GM23338 (cell line): ENCODE measurements around the gene FPGS. TPM values are rescaled to one million over a fixed set of nuclear protein-coding genes. Genes with fewer than 3 reads are reported as not detected.

Experiments
- ATAC-seq: fragments of 200-7000 bp; cut with Tn5 transposase; 3 replicates; pipeline ENCODE4 v1.9.1; 2020
- DNase-seq: peaks from one replicate; pipeline ENCODE4 v3.0.0-alpha.2; 2015; ENCODE audit warnings: low spot score
- H2AFZ ChIP-seq: fragments of 200-600 bp; sonication (generic); 2 replicates; pipeline ENCODE4 v1.8.0; 2016; ENCODE audit warnings: antibody characterized with exemption, mild to moderate bottlenecking, moderate library complexity
- H3F3A ChIP-seq: fragments of 200-600 bp; sonication (generic); replicated peaks from 2 replicates; pipeline ENCODE4 v1.8.0; 2017; ENCODE audit warnings: antibody characterized with exemption, mixed run types, low read depth
- H3K27ac ChIP-seq: fragments of 200-600 bp; sonication (generic); 2 replicates; pipeline ENCODE4 v1.6.1; 2016; ENCODE audit warnings: low read depth
- H3K27me3 ChIP-seq: fragments of 200-600 bp; sonication (generic); 2 replicates; pipeline ENCODE4 v1.8.0; 2016; ENCODE audit warnings: mild to moderate bottlenecking, mixed run types, moderate library complexity; ENCODE audit not compliant: insufficient read depth
- H3K36me3 ChIP-seq: fragments of 200-600 bp; sonication (generic); 2 replicates; pipeline ENCODE4 v1.8.0; 2016; ENCODE audit warnings: mild to moderate bottlenecking; ENCODE audit not compliant: insufficient read depth
- H3K4me1 ChIP-seq: fragments of 200-600 bp; sonication (generic); 2 replicates; pipeline ENCODE4 v1.8.0; 2016; ENCODE audit warnings: mild to moderate bottlenecking, moderate library complexity; ENCODE audit not compliant: insufficient read depth
- H3K4me2 ChIP-seq: fragments of 200-600 bp; sonication (generic); 2 replicates; pipeline ENCODE4 v1.7.1; 2017; ENCODE audit warnings: mixed run types
- H3K4me3 ChIP-seq: fragments of 200-600 bp; sonication (generic); 2 replicates; pipeline ENCODE4 v1.6.1; 2016; ENCODE audit warnings: mixed run types
- H3K79me2 ChIP-seq: fragments of 200-600 bp; sonication (generic); replicated peaks from 2 replicates; pipeline ENCODE4 v1.8.0; 2017; ENCODE audit warnings: mild to moderate bottlenecking; ENCODE audit not compliant: insufficient read depth
- H3K9me2 ChIP-seq: fragments of 200-600 bp; sonication (generic); 2 replicates; pipeline ENCODE4 v1.8.0; 2017; ENCODE audit not compliant: insufficient read depth
- H4K20me1 ChIP-seq: fragments of 200-600 bp; sonication (generic); replicated peaks from 2 replicates; pipeline ENCODE4 v1.8.0; 2017; ENCODE audit warnings: mild to moderate bottlenecking; ENCODE audit not compliant: insufficient read depth
- H3K27ac Mint-ChIP-seq: 2 replicates; pipeline ENCODE4 v1.8.0; 2020; ENCODE audit warnings: inconsistent platforms, mild to moderate bottlenecking, moderate library complexity, mixed read lengths
- H3K27me3 Mint-ChIP-seq: 3 replicates; pipeline ENCODE4 v1.8.0; 2022; ENCODE audit warnings: low read depth, mild to moderate bottlenecking, moderate library complexity, mixed read lengths, inconsistent platforms; ENCODE audit not compliant: insufficient read depth, poor library complexity
- H3K36me3 Mint-ChIP-seq: 3 replicates; pipeline ENCODE4 v1.8.0; 2021; ENCODE audit warnings: low read depth, mild to moderate bottlenecking, inconsistent platforms, moderate library complexity, mixed read lengths
- H3K4me1 Mint-ChIP-seq: 3 replicates; pipeline ENCODE4 v1.8.0; 2020; ENCODE audit warnings: mild to moderate bottlenecking, inconsistent platforms, mixed read lengths
- H3K4me3 Mint-ChIP-seq: 3 replicates; pipeline ENCODE4 v1.8.0; 2021; ENCODE audit warnings: moderate library complexity, mild to moderate bottlenecking, inconsistent platforms, mixed read lengths
- H3K9me3 Mint-ChIP-seq: 3 replicates; pipeline ENCODE4 v1.8.0; 2020; ENCODE audit warnings: moderate library complexity, mild to moderate bottlenecking, inconsistent platforms, mixed read lengths
- CREB1 ChIP-seq: fragments of 250-450 bp; sonication (Bioruptor Pico); IDR thresholded peaks from 2 replicates; pipeline ENCODE4 v1.5.0; 2020; ENCODE audit warnings: low read depth, mild to moderate bottlenecking, moderate library complexity
- CTCF ChIP-seq, 2 experiments: fragments of 200-600 bp in 1 of 2; sonication (generic) in 1 of 2; conservative IDR thresholded peaks; 2 replicates each; pipeline versions ENCODE4 v1.5.1 to v1.6.1; 2016 to 2017; ENCODE audit warnings: antibody characterized with exemption in 2 of 2, low read depth in 2 of 2, mild to moderate bottlenecking in 2 of 2, moderate library complexity in 1 of 2
- EZH2 ChIP-seq: fragments of 200-600 bp; sonication (generic); IDR thresholded peaks from one replicate; pipeline ENCODE4 v1.8.0; 2017; ENCODE audit warnings: antibody characterized with exemption, mild to moderate bottlenecking, low read depth; ENCODE audit not compliant: unreplicated experiment
- EZH2phosphoT487 ChIP-seq: fragments of 200-600 bp; sonication (generic); IDR thresholded peaks from one replicate; pipeline ENCODE4 v1.8.1; 2018; ENCODE audit warnings: antibody characterized with exemption; ENCODE audit not compliant: unreplicated experiment
- JUNB ChIP-seq: IDR thresholded peaks from one replicate; pipeline ENCODE4 v1.6.1; 2016; ENCODE audit warnings: antibody characterized with exemption; ENCODE audit not compliant: unreplicated experiment
- POLR2AphosphoS5 ChIP-seq: IDR thresholded peaks from 2 replicates; pipeline ENCODE4 v1.6.1; 2016; ENCODE audit warnings: antibody characterized with exemption, low read depth
- REST ChIP-seq: IDR thresholded peaks from one replicate; pipeline ENCODE4 v1.6.1; 2018; ENCODE audit warnings: antibody characterized with exemption; ENCODE audit not compliant: unreplicated experiment
- STAT1 ChIP-seq: IDR thresholded peaks from one replicate; pipeline ENCODE4 v1.6.1; 2016; ENCODE audit warnings: antibody characterized with exemption; ENCODE audit not compliant: unreplicated experiment
- ZNF331 ChIP-seq: fragments of 250-450 bp; sonication (Bioruptor Pico); IDR thresholded peaks from 2 replicates; pipeline ENCODE4 v1.5.0; 2020; ENCODE audit warnings: low read depth, mild to moderate bottlenecking, moderate library complexity
- polyA plus RNA-seq: library from polyadenylated mRNA; unstranded; fragments of >200 nt; fragmentation: Nextera tagmentation; extraction: Ambion mirVana; gene quantifications from 2 replicates; pipeline ENCODE4 v1.2.1, GENCODE V29; 2016
- total RNA-seq: library from RNA; depleted of rRNA; stranded (reverse); fragments of >200 nt; shearing (Covaris generic); gene quantifications from 2 replicates; pipeline ENCODE4 v1.2.3, GENCODE V29; 2014
- TF ChIP-seq, protein P1 (sequence below): fragments of 250-450 bp; sonication (Bioruptor Pico); IDR thresholded peaks from 2 replicates; pipeline ENCODE4 v1.5.0; 2020; ENCODE audit warnings: mild to moderate bottlenecking, moderate library complexity
- TF ChIP-seq, protein P2 (sequence below): IDR thresholded peaks from 2 replicates; pipeline ENCODE4 v1.6.1; 2016; ENCODE audit warnings: antibody characterized with exemption

The FPGS gene
- total and polyA plus RNA-seq, 2 experiments from 2014 or later = 40.7 to 87.2 TPM

GRCh38 chr9:127781806-127782205 is 20.9 kb upstream of the FPGS start (continued):
- TF ChIP-seq POLR2AphosphoS5 (no peak), EZH2phosphoT487 (no peak), ZNF331 (CRISPR knock-in tag) (no peak), EZH2 (no peak), JUNB (no peak)
- TF ChIP-seq, protein P1, sequence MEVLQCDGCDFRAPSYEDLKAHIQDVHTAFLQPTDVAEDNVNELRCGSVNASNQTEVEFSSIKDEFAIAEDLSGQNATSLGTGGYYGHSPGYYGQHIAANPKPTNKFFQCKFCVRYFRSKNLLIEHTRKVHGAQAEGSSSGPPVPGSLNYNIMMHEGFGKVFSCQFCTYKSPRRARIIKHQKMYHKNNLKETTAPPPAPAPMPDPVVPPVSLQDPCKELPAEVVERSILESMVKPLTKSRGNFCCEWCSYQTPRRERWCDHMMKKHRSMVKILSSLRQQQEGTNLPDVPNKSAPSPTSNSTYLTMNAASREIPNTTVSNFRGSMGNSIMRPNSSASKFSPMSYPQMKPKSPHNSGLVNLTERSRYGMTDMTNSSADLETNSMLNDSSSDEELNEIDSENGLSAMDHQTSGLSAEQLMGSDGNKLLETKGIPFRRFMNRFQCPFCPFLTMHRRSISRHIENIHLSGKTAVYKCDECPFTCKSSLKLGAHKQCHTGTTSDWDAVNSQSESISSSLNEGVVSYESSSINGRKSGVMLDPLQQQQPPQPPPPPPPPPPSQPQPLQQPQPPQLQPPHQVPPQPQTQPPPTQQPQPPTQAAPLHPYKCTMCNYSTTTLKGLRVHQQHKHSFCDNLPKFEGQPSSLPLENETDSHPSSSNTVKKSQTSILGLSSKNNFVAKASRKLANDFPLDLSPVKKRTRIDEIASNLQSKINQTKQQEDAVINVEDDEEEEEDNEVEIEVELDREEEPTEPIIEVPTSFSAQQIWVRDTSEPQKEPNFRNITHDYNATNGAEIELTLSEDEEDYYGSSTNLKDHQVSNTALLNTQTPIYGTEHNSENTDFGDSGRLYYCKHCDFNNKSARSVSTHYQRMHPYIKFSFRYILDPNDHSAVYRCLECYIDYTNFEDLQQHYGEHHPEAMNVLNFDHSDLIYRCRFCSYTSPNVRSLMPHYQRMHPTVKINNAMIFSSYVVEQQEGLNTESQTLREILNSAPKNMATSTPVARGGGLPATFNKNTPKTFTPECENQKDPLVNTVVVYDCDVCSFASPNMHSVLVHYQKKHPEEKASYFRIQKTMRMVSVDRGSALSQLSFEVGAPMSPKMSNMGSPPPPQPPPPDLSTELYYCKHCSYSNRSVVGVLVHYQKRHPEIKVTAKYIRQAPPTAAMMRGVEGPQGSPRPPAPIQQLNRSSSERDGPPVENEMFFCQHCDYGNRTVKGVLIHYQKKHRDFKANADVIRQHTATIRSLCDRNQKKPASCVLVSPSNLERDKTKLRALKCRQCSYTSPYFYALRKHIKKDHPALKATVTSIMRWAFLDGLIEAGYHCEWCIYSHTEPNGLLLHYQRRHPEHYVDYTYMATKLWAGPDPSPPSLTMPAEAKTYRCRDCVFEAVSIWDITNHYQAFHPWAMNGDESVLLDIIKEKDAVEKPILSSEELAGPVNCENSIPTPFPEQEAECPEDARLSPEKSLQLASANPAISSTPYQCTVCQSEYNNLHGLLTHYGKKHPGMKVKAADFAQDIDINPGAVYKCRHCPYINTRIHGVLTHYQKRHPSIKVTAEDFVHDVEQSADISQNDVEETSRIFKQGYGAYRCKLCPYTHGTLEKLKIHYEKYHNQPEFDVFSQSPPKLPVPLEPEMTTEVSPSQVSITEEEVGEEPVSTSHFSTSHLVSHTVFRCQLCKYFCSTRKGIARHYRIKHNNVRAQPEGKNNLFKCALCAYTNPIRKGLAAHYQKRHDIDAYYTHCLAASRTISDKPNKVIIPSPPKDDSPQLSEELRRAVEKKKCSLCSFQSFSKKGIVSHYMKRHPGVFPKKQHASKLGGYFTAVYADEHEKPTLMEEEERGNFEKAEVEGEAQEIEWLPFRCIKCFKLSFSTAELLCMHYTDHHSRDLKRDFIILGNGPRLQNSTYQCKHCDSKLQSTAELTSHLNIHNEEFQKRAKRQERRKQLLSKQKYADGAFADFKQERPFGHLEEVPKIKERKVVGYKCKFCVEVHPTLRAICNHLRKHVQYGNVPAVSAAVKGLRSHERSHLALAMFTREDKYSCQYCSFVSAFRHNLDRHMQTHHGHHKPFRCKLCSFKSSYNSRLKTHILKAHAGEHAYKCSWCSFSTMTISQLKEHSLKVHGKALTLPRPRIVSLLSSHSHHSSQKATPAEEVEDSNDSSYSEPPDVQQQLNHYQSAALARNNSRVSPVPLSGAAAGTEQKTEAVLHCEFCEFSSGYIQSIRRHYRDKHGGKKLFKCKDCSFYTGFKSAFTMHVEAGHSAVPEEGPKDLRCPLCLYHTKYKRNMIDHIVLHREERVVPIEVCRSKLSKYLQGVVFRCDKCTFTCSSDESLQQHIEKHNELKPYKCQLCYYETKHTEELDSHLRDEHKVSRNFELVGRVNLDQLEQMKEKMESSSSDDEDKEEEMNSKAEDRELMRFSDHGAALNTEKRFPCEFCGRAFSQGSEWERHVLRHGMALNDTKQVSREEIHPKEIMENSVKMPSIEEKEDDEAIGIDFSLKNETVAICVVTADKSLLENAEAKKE (CRISPR knock-in tag) = no peak

DNA sequence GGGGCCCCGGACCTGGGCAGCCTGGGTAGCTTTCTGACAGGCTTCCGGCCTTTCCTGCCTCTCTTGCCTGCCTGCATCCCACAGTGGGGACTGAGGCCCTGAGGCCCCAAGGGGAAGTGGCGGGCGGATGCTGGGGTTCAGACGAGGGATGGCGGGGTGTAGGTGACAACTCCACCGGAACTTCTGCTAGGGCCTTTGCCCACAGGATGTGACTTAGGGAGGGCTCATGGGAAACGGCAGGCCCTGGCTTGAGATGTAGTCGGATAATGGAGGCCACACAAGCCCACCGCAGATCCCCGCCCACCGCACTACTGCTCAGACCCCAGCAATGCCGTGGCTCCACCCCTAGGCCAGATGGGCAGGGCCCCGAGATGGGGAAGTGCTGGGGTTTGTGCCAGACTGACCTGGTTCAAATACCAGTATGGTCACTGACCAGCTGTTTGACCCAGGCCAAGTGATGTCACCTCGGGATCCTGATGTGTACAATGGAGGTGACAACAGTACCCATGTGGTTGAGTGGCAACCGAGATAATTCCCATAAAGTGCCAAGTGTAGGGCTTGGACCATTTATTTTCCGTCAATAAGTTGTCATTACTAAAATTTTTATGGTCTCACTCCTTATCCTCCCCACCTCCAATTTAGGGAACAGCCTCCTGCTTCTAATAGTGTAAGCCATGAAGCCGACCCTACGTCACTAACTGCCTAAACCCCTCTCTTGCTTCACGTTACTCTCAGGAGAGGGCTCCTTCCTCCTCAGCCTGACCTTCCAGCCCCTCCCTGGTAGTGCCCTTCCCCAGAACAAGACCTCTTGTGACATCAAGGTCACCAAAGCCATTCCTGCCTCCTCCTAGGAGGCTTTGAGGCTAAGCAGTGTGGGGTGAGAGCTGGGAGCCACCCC is 19.3 kb upstream of the FPGS start:
- peaks cover 24% of the 10 kb centered on the region for H3K4me1 Mint-ChIP-seq
- H3K27ac Mint-ChIP-seq = no peak overlapping the region
- peaks cover 30% of the 10 kb centered on the region for H3F3A ChIP-seq
- peaks cover 20% of the 10 kb centered on the region for H3K36me3 Mint-ChIP-seq
- TF ChIP-seq ZNF331 (CRISPR knock-in tag) (no peak), STAT1 (no peak), REST (no peak), CREB1 (CRISPR knock-in tag) (no peak), CTCF (conservative IDR thresholded peaks at IDR 0.05; ENCODE audit: low read depth in 2 of 2) (no peak)
- TF ChIP-seq, protein P2, sequence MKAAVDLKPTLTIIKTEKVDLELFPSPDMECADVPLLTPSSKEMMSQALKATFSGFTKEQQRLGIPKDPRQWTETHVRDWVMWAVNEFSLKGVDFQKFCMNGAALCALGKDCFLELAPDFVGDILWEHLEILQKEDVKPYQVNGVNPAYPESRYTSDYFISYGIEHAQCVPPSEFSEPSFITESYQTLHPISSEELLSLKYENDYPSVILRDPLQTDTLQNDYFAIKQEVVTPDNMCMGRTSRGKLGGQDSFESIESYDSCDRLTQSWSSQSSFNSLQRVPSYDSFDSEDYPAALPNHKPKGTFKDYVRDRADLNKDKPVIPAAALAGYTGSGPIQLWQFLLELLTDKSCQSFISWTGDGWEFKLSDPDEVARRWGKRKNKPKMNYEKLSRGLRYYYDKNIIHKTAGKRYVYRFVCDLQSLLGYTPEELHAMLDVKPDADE = no peak
- H4K20me1 ChIP-seq = peaks cover 11% of the 10 kb centered on the region
- peaks cover 16% of the 10 kb centered on the region for H3K4me1 ChIP-seq
- 0 out of 2 replicates have a peak overlapping the region, but pooled peaks have one; percentile 14 for H2AFZ ChIP-seq
- ATAC-seq (no peak), DNase-seq (no peak)
- no peaks in the 10 kb centered on the region for H3K9me3 Mint-ChIP-seq
- H3K27ac ChIP-seq = no peak overlapping the region
- no peaks in the 10 kb centered on the region for H3K9me2 ChIP-seq
- H3K36me3 ChIP-seq = peaks cover 15% of the 10 kb centered on the region
- H3K4me2 ChIP-seq = no peak overlapping the region
- H3K79me2 ChIP-seq = peaks cover 21% of the 10 kb centered on the region
- H3K4me3 Mint-ChIP-seq = no peak overlapping the region
- H3K27me3 ChIP-seq = no peaks in the 10 kb centered on the region
- peaks cover 13% of the 10 kb centered on the region for H3K27me3 Mint-ChIP-seq
- H3K4me3 ChIP-seq = no peak overlapping the region
